Measurements from ENCODE around the gene KCNH5.

KCNH5 gene

GRCh38 chr14:62687818-62688217 is 357.4 kb downstream of the KCNH5 start:
- POLR2A ChIA-PET, result no interaction called here
- CTCF ChIA-PET, result no interaction called here
- TF ChIP-seq BHLHE40 (IDR thresholded peaks at IDR 0.05; ENCODE audit: borderline replicate concordance) (no peak), TARDBP (IDR thresholded peaks at IDR 0.05) (no peak), FOXA1 (IDR thresholded peaks at IDR 0.05) (no peak)
- DNase-seq (ENCODE audit: extremely low spot score), result no peak

GRCh38 chr14:62684376-62684775 is 360.9 kb downstream of the KCNH5 start:
- TF ChIP-seq LEF1 (IDR thresholded peaks at IDR 0.05; ENCODE audit: borderline replicate concordance), result no peak
- TF ChIP-seq FOXA1 (IDR thresholded peaks at IDR 0.05), result no peak
- CTCF ChIA-PET, result no interaction called here
- no peak for DNase-seq (ENCODE audit: extremely low spot score)
- POLR2A ChIA-PET, result no interaction called here

- ChIA-PET CTCF (interaction anchor here (0.8 kb wide), 1 partner anchor 15 kb away, joined by 5 read pairs; no protein-coding TSS in a partner anchor), POLR2A (no interaction called here)
- TF ChIP-seq ZNF384 (IDR thresholded peaks at IDR 0.05), result no peak
- DNase-seq (ENCODE audit: extremely low spot score), result no peak
These were observed 363.1 kb downstream of the KCNH5 start for GRCh38 chr14:62682208-62682607.

GRCh38 chr14:62674563-62675237 is 370.6 kb downstream of the KCNH5 start:
- no peak for DNase-seq (ENCODE audit: extremely low spot score)
- TF ChIP-seq FOXM1 (IDR thresholded peaks at IDR 0.05; ENCODE audit: borderline replicate concordance), result no peak
- no peak for TF ChIP-seq FOXA1 (IDR thresholded peaks at IDR 0.05)
- no peak for TF ChIP-seq L3MBTL2 (conservative IDR thresholded peaks at IDR 0.05)
- no peak for TF ChIP-seq NFRKB (IDR thresholded peaks at IDR 0.05)
- no peak for TF ChIP-seq PKNOX1 (IDR thresholded peaks at IDR 0.05)
- TF ChIP-seq ARNT (IDR thresholded peaks at IDR 0.05), result no peak
- TF ChIP-seq ZNF384 (IDR thresholded peaks at IDR 0.05), result no peak
- TF ChIP-seq HDGF (IDR thresholded peaks at IDR 0.05; ENCODE audit: borderline replicate concordance), result no peak
- TF ChIP-seq ELF4 (IDR thresholded peaks at IDR 0.05), result no peak
- TF ChIP-seq SP1 (IDR thresholded peaks at IDR 0.05), result no peak
- TF ChIP-seq FOXK2 (IDR thresholded peaks at IDR 0.05), result no peak
- TF ChIP-seq SUZ12 (IDR thresholded peaks at IDR 0.05), result no peak
- no peak for TF ChIP-seq LEF1 (IDR thresholded peaks at IDR 0.05; ENCODE audit: borderline replicate concordance)
- no peak for TF ChIP-seq CTBP1 (IDR thresholded peaks at IDR 0.05; ENCODE audit: borderline replicate concordance)
- TF ChIP-seq TARDBP (IDR thresholded peaks at IDR 0.05), result no peak
- TF ChIP-seq BHLHE40 (IDR thresholded peaks at IDR 0.05; ENCODE audit: borderline replicate concordance), result no peak
- CTCF ChIA-PET, result interaction anchor here (0.9 kb wide), 1 partner anchor 22 kb away, joined by 4 read pairs; no protein-coding TSS in a partner anchor
- POLR2A ChIA-PET, result no interaction called here

GRCh38 chr14:62673014-62673755 is 372.1 kb downstream of the KCNH5 start:
- CTCF ChIA-PET, result no interaction called here
- POLR2A ChIA-PET, result no interaction called here
- no peak for DNase-seq (ENCODE audit: extremely low spot score)
- TF ChIP-seq L3MBTL2 (conservative IDR thresholded peaks at IDR 0.05) (no peak), FOXK2 (IDR thresholded peaks at IDR 0.05) (no peak), ARNT (IDR thresholded peaks at IDR 0.05) (no peak), PKNOX1 (IDR thresholded peaks at IDR 0.05) (no peak), FOXM1 (IDR thresholded peaks at IDR 0.05; ENCODE audit: borderline replicate concordance) (no peak), FOXA1 (IDR thresholded peaks at IDR 0.05) (no peak), BHLHE40 (IDR thresholded peaks at IDR 0.05; ENCODE audit: borderline replicate concordance) (no peak), LEF1 (IDR thresholded peaks at IDR 0.05; ENCODE audit: borderline replicate concordance) (no peak), ELF4 (IDR thresholded peaks at IDR 0.05) (no peak), NFRKB (IDR thresholded peaks at IDR 0.05) (no peak), TARDBP (IDR thresholded peaks at IDR 0.05) (no peak), SUZ12 (IDR thresholded peaks at IDR 0.05) (no peak), CTBP1 (IDR thresholded peaks at IDR 0.05; ENCODE audit: borderline replicate concordance) (no peak), HDGF (IDR thresholded peaks at IDR 0.05; ENCODE audit: borderline replicate concordance) (no peak), SP1 (IDR thresholded peaks at IDR 0.05) (no peak), ZNF384 (IDR thresholded peaks at IDR 0.05) (no peak)

GRCh38 chr14:62670526-62670925 is 374.7 kb downstream of the KCNH5 start:
- CTCF ChIA-PET, result no interaction called here
- DNase-seq (ENCODE audit: extremely low spot score), result no peak
- POLR2A ChIA-PET, result no interaction called here
- TF ChIP-seq SP1 (IDR thresholded peaks at IDR 0.05) (no peak), ZNF384 (IDR thresholded peaks at IDR 0.05) (no peak), ARNT (IDR thresholded peaks at IDR 0.05) (no peak)

GRCh38 chr14:62667421-62667914 is 377.8 kb downstream of the KCNH5 start:
- POLR2A ChIA-PET, result no interaction called here
- DNase-seq (ENCODE audit: extremely low spot score), result no peak
- CTCF ChIA-PET, result interaction anchor here (1.2 kb wide), 1 partner anchor 15 kb away, joined by 5 read pairs; no protein-coding TSS in a partner anchor

More at GRCh38 chr14:62667421-62667914, 377.8 kb downstream of the KCNH5 start:
- TF ChIP-seq PKNOX1 (IDR thresholded peaks at IDR 0.05), result peak; percentile 55
- no peak for TF ChIP-seq FOXM1 (IDR thresholded peaks at IDR 0.05; ENCODE audit: borderline replicate concordance)
- no peak for TF ChIP-seq HDGF (IDR thresholded peaks at IDR 0.05; ENCODE audit: borderline replicate concordance)
- no peak for TF ChIP-seq CTBP1 (IDR thresholded peaks at IDR 0.05; ENCODE audit: borderline replicate concordance)
- TF ChIP-seq TARDBP (IDR thresholded peaks at IDR 0.05), result no peak

Measured in HEK293T (cell line).